ENCODE measurements around the gene NAALADL2. TPM values are rescaled to one million over a fixed set of nuclear protein-coding genes. Genes with fewer than 3 reads are reported as not detected.

The NAALADL2 gene
- total and polyA plus RNA-seq, 2 of the 13 experiments (the other 11 are each of a cell fraction or from before 2014, with no cell fraction given), result 0.08 TPM; not detected in 1

- ATAC-seq, result no peak
- Histone ChIP-seq H3K27ac (ENCODE audit: extremely low read length, insufficient read depth, low read length) (no peak overlapping the region), H3K4me1 (ENCODE audit: insufficient read depth, low read length) (no peaks in the 10 kb centered on the region), H3K9ac (ENCODE audit: insufficient read depth, low read depth, low read length) (no peak overlapping the region), H3K4me3 (replicated peaks in 1 of 3; ENCODE audit: insufficient read depth in 1 of 3, low read depth in 2 of 3, low read length in 3 of 3) (no peak overlapping the region), H3K36me3 (replicated peaks in 1 of 2; ENCODE audit: control insufficient read depth in 1 of 2, insufficient read depth in 2 of 2, low read length in 2 of 2) (no peaks in the 10 kb centered on the region), H3K79me2 (ENCODE audit: insufficient read depth, low read length) (no peaks in the 10 kb centered on the region), H3K4me2 (ENCODE audit: low read depth, low read length) (no peak overlapping the region), H3K27me3 (ENCODE audit: control insufficient read depth in 1 of 2, insufficient read depth in 2 of 2, low read length in 2 of 2) (no peaks in the 10 kb centered on the region; a peak in 1 of 5 replicates), H2AFZ (ENCODE audit: low read length) (no peak overlapping the region), H4K20me1 (ENCODE audit: insufficient read depth, low read length) (no peaks in the 10 kb centered on the region), H3K9me3 (ENCODE audit: low read length) (peaks cover 41% of the 10 kb centered on the region)
- ChIA-PET POLR2A (no interaction called here), CTCF (ENCODE audit: low intra/inter-chr PET ratio, low total read pairs) (no interaction called here)
- intact Hi-C loops (cut with micrococcal nuclease; ENCODE audit: unreplicated experiment), result no loop called here
- no TSS peak for BruUV-seq (replicated peaks)
- in situ Hi-C loops (cut with HindIII; ENCODE audit: extremely low pct_ligation_motif_present, low pct_unique_long_range_greater_than_20kb), result no loop called here
- FAIRE-seq, result no peak
- DNase-seq (ENCODE audit: low spot score), result no peak
- TF ChIP-seq SNRNP70 (IDR thresholded peaks at IDR 0.05; ENCODE audit: low read depth, low read length) (no peak), MED13 (CRISPR knock-in tag; IDR thresholded peaks at IDR 0.05) (no peak), PCBP2 (optimal IDR thresholded peaks at IDR 0.05; ENCODE audit: low read depth, low read length, poor library complexity, severe bottlenecking) (no peak), ETS1 (CRISPR knock-in tag; IDR thresholded peaks at IDR 0.05) (no peak), ZNF710 (CRISPR knock-in tag; IDR thresholded peaks at IDR 0.05; ENCODE audit: borderline replicate concordance) (no peak), ZFP91 (CRISPR knock-in tag; IDR thresholded peaks at IDR 0.05; ENCODE audit: borderline replicate concordance) (no peak), KLF15 (CRISPR knock-in tag; IDR thresholded peaks at IDR 0.05; ENCODE audit: borderline replicate concordance) (no peak), ELK4 (CRISPR knock-in tag; IDR thresholded peaks at IDR 0.05; ENCODE audit: borderline replicate concordance) (no peak), ZNF784 (CRISPR knock-in tag; IDR thresholded peaks at IDR 0.05; ENCODE audit: borderline replicate concordance) (no peak), ZNF878 (CRISPR knock-in tag; IDR thresholded peaks at IDR 0.05) (no peak), MED1 (CRISPR knock-in tag; IDR thresholded peaks at IDR 0.05) (no peak), ATF3 (CRISPR knock-in tag; IDR thresholded peaks at IDR 0.05) (no peak), MAF1 (CRISPR knock-in tag; IDR thresholded peaks at IDR 0.05; ENCODE audit: borderline replicate concordance) (no peak), CHCHD3 (CRISPR knock-in tag; IDR thresholded peaks at IDR 0.05) (no peak), SP5 (CRISPR knock-in tag; IDR thresholded peaks at IDR 0.05; ENCODE audit: borderline replicate concordance, low read depth) (no peak), THAP8 (CRISPR knock-in tag; IDR thresholded peaks at IDR 0.05; ENCODE audit: borderline replicate concordance) (no peak), KLF16 (CRISPR knock-in tag; IDR thresholded peaks at IDR 0.05) (no peak)
Observed at GRCh38 chr3:175554801-175555200, 695.7 kb downstream of the NAALADL2 start.
